ENCODE data around the gene SGSM2. TPM values are rescaled to one million over a fixed set of nuclear protein-coding genes. Genes with fewer than 3 reads are reported as not detected.

Gene SGSM2
- total and polyA plus RNA-seq, 5 donors: 31.1 to 38.6 (median 37.3) TPM

DNA sequence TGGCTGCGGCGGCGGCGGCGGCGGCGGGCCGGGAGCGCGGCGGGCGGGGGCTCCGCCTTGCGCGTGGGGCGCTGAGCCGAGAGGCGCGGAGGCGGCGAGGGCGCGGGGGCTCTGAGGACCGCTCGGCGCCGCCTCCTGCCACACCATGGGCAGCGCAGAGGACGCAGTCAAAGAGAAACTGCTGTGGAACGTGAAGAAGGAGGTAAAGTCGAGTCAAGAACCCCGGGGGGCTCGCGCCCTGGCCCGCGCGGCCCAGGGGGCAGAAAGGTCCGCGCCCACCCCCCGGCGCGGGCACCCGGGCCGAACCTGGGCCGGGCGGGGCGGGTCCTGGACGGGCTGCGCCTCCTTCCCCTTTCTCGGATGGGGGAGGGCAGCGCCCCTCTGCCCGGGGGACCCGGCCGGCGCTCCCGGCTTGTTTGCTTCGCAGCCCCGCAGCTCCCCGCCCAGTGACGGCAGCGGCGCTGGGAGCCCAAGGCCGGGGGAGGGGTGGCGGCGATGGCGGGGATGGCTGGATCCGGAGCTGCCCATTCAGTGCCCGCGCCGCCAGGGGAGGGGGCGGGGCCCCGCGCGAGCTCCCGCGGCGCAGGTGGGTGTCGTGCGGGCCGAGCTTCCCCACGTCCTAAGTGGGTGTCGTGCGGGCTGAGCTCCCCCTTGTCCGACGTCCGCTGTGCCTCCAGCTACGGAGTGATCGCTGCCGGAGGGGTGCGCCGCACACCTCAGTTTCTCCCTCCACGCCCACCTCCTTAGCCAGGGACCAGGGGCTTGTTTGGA, 428 bp downstream of the SGSM2 start:
- Histone ChIP-seq H3K27me3 (ENCODE audit: control insufficient read depth, insufficient read depth) (no peaks in the 10 kb centered on the region), H3K4me3 (ENCODE audit: low read length) (peak overlapping the region; percentile 92), H3K27ac (ENCODE audit: low read length) (peak overlapping the region; percentile 74), H3K9me3 (ENCODE audit: control insufficient read depth, low read length) (no peaks in the 10 kb centered on the region), H3K4me1 (ENCODE audit: control insufficient read depth, insufficient read depth, low read length) (peaks cover 2% of the 10 kb centered on the region)
- intact Hi-C loops (cut with DNase I): no loop called here
- peak; percentile 50 to 59 for ATAC-seq
- DNase-seq: peak; percentile 67 to 89 (median 86)
- under 1% methylated on average over 92 of the region's 92 CpGs for WGBS

DNA sequence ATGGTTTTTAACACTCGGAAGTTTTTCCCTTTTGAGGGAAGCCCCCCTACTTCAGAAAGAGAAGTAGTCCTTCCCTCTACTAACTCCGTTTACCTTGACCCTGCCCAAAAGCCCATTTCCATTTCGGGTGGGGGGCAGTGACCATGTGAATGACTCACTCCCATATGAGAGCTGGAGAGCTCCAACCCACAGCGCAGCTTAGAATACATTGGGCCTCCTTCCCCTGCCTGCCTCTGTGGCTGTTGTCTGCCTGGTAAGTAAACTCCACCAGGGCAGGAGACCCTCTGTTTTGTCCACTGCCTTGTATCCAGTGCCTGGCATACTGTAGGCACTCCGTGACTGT, 985 bp downstream of the SGSM2 start:
- H3K27me3 ChIP-seq (ENCODE audit: control insufficient read depth, insufficient read depth): no peaks in the 10 kb centered on the region
- intact Hi-C loops (cut with DNase I): no loop called here
- no peaks in the 10 kb centered on the region for H3K9me3 ChIP-seq (ENCODE audit: control insufficient read depth, low read length)
- WGBS: 22% methylated on average over 5 of the region's 5 CpGs
- ATAC-seq: no peak
- H3K4me1 ChIP-seq (ENCODE audit: control insufficient read depth, insufficient read depth, low read length): peaks cover 2% of the 10 kb centered on the region
- DNase-seq: no peak
- peak overlapping the region; percentile 16 for H3K27ac ChIP-seq (ENCODE audit: low read length)
- H3K4me3 ChIP-seq (ENCODE audit: low read length): peak overlapping the region; percentile 92

DNA sequence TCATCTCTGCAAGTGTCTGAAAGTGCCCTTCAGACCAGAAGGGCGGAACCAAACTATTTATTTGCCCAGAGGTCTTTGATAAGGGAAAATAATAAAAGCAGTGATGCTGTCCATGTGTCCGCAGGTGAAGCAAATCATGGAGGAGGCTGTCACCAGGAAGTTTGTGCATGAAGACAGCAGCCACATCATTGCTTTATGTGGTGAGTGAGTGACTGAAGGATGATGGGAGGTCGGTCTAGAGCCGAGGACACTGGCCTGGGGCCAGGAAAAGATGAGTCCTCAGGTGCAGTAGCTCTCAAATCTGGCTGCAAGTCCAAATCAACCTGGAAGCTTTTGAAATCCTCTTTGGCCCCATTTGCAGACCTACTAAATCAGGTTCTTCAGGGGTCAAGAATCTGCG, 6.1 kb downstream of the SGSM2 start:
- WGBS: 66% methylated on average over 5 of the region's 5 CpGs
- Histone ChIP-seq H3K9me3 (ENCODE audit: control insufficient read depth, low read length) (no peaks in the 10 kb centered on the region), H3K4me1 (ENCODE audit: control insufficient read depth, insufficient read depth, low read length) (peaks cover 2% of the 10 kb centered on the region), H3K4me3 (ENCODE audit: low read length) (no peak overlapping the region), H3K27me3 (ENCODE audit: control insufficient read depth, insufficient read depth) (no peaks in the 10 kb centered on the region), H3K27ac (ENCODE audit: low read length) (no peak overlapping the region)
- ATAC-seq (no peak), DNase-seq (no peak)
- intact Hi-C loops (cut with DNase I): no loop called here

DNA sequence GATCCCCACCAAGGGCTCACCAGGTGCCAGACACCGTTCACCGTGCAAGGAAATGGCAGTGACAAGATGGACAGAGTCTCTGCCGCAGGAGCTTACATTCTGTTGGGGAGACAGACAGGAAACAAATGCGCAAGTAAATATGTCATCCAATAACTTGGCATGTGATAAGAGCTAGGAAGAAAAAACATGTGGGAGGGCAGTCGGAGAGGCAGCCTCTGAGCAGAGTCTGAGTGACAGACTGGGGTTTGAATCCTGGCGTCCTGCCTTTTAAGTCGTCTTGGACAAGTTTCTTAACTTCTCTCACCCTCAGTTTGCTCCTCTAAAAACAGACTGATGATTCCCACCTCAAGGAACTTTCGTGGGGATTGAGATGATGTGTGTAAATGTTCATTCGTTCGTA, 7.2 kb downstream of the SGSM2 start:
- 49% methylated on average over 10 of the region's 10 CpGs for WGBS
- DNase-seq: no peak
- Histone ChIP-seq H3K9me3 (ENCODE audit: control insufficient read depth, low read length) (no peaks in the 10 kb centered on the region), H3K4me1 (ENCODE audit: control insufficient read depth, insufficient read depth, low read length) (peaks cover 3% of the 10 kb centered on the region), H3K4me3 (ENCODE audit: low read length) (no peak overlapping the region), H3K27ac (ENCODE audit: low read length) (no peak overlapping the region), H3K27me3 (ENCODE audit: control insufficient read depth, insufficient read depth) (no peaks in the 10 kb centered on the region)
- ATAC-seq: no peak
- intact Hi-C loops (cut with DNase I): no loop called here

DNA sequence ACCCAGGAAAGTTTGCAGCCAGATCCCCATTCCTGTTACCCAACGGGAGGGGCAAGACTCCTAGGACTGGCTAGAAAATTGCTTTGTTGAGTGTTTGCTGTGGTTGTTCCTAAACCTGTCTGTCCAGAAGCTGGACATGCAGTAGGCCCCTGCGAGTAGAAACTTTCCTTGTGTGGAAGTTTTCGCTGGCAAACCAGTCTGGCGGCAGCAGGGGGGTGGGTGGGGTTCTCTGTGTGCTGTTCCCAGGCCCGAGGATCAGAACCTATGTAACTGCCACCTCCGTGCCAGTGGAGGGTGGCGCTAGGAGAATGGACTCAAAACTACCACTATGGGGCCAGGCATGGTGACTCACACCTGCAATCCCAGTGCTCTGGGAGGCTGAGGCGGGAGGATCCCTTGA, 9.2 kb downstream of the SGSM2 start:
- no peak for ATAC-seq
- no peak overlapping the region for H3K27ac ChIP-seq (ENCODE audit: low read length)
- no peak overlapping the region for H3K4me3 ChIP-seq (ENCODE audit: low read length)
- H3K27me3 ChIP-seq (ENCODE audit: control insufficient read depth, insufficient read depth): no peaks in the 10 kb centered on the region
- H3K4me1 ChIP-seq (ENCODE audit: control insufficient read depth, insufficient read depth, low read length): peaks cover 3% of the 10 kb centered on the region
- no peak for DNase-seq
- WGBS: 93% methylated on average over 8 of the region's 8 CpGs
- intact Hi-C loops (cut with DNase I): no loop called here
- H3K9me3 ChIP-seq (ENCODE audit: control insufficient read depth, low read length): no peaks in the 10 kb centered on the region

DNA sequence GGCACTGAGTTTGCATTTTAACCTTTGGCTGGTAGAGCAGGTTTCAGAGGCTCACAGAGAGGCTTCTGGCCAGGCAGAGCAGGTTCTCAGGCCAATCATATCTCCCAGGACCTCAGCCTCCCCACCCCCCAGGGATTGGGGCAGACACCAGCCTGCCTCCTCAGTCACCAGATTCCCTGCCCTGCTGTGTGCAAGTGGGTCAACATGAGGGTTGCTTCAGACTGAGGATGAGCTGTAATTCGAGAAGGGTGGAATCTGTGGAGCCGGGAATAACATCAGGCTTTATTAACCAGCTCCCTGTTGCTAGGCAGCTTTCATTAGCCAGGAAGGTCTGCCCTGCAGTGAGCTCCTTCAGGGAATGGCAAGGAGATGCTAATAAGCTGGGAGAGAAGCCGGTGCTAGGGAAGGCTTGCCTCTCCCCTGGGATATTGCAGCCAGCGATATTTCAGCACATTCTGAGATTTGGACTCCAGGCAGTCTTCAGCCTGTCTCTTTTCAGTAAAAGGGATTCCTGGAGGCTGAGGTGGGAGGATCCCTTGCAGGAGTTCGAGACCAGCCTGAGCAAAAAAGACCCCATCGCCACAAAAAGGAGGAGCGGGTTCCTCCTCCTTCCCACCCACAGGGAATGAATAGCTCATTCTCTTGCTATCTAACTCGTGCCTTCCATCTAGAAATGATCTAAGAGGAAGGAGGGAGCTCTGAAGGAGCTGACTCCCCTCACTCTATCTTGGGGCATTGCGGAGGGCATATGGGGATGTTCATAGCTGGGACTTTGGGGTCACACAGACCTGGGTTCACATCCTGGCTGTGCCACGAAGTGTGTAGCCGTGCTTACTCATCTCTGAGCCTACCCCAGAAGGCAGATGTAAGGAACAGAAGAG, 10.7 kb downstream of the SGSM2 start:
- no peak overlapping the region for H3K4me3 ChIP-seq (ENCODE audit: low read length)
- ATAC-seq (peak; percentile 51 to 79), DNase-seq (peak in 1 of 3 donors; percentile 65)
- peak overlapping the region; percentile 12 for H3K27ac ChIP-seq (ENCODE audit: low read length)
- H3K9me3 ChIP-seq (ENCODE audit: control insufficient read depth, low read length): no peaks in the 10 kb centered on the region
- intact Hi-C loops (cut with DNase I): no loop called here
- peaks cover 3% of the 10 kb centered on the region for H3K4me1 ChIP-seq (ENCODE audit: control insufficient read depth, insufficient read depth, low read length)
- WGBS: 63% methylated on average over 11 of the region's 11 CpGs
- H3K27me3 ChIP-seq (ENCODE audit: control insufficient read depth, insufficient read depth): no peaks in the 10 kb centered on the region

DNA sequence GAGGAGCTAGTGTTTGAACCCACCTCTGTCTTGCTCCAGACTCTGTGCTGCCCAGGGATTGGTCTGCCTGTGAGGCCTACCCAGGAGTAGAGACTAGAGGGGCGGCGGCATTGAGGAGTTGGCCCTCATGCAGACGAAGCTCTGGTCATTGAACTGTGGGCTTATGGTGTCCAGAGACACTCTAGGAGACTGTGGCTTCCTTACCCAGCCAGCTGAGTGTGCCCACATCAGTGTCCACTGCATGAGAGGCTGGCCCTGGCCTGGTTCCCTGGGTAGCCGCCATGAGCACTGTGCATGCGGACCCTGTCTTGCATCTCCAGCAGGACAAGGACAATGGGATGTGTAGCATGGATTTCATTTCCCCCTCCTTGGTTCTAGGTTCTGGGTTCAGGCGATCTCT, 14.0 kb downstream of the SGSM2 start:
- peak in 1 of 3 donors; percentile 8 for DNase-seq

DNA sequence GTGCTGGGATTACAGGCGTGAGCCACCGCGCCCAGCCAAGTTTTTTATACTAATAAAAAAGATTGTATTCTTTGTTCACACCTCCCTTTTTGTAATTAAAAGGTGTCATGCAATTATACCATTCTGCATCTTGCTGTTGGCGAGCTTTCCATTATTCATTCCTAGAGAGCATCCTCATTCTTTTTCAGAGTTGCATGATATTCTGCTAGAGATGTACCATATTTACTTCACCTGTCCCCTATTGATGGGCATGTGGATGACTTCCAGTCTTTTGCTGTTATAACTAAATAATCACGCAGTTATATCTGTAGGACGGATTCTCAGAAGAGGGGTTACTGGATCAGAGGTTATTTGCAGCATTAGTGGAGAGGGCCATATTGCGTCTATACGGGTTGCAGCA, 17.0 kb downstream of the SGSM2 start:
- H3K4me3 ChIP-seq (ENCODE audit: low read length): no peak overlapping the region
- H3K27me3 ChIP-seq (ENCODE audit: control insufficient read depth, insufficient read depth): no peaks in the 10 kb centered on the region
- H3K27ac ChIP-seq (ENCODE audit: low read length): no peak overlapping the region
- intact Hi-C loops (cut with DNase I): no loop called here
- H3K4me1 ChIP-seq (ENCODE audit: control insufficient read depth, insufficient read depth, low read length): no peaks in the 10 kb centered on the region
- H3K9me3 ChIP-seq (ENCODE audit: control insufficient read depth, low read length): no peaks in the 10 kb centered on the region
- WGBS: 85% methylated on average over 8 of the region's 8 CpGs
- DNase-seq (no peak), ATAC-seq (no peak)

More for the DNA sequence above, 14.0 kb downstream of the SGSM2 start:
- Histone ChIP-seq H3K9me3 (ENCODE audit: control insufficient read depth, low read length) (no peaks in the 10 kb centered on the region), H3K4me3 (ENCODE audit: low read length) (no peak overlapping the region), H3K27ac (ENCODE audit: low read length) (no peak overlapping the region), H3K4me1 (ENCODE audit: control insufficient read depth, insufficient read depth, low read length) (peaks cover 3% of the 10 kb centered on the region), H3K27me3 (ENCODE audit: control insufficient read depth, insufficient read depth) (no peaks in the 10 kb centered on the region)
- intact Hi-C loops (cut with DNase I): no loop called here
- 93% methylated on average over 6 of the region's 6 CpGs for WGBS
- no peak for ATAC-seq

DNA sequence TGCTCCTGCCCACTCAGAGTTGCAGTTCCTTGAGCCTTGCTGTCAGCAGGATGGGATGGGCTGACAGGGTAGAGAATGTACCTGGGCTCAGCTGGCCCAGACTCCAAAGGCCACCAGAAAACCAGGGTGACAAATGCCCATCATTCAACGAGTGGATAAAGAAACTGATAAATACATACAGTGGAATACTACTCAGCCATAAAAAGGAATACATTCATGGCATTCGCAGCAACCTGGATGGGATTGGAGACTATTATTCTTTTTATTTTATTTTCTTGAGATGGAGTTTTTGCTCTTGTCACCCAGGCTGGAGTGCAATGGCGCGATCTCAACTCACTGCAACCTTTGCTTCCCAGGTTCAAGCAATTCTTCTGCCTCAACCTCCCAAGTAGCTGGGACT, 19.9 kb downstream of the SGSM2 start:
- Histone ChIP-seq H3K4me3 (ENCODE audit: low read length) (no peak overlapping the region), H3K4me1 (ENCODE audit: control insufficient read depth, insufficient read depth, low read length) (no peaks in the 10 kb centered on the region), H3K9me3 (ENCODE audit: control insufficient read depth, low read length) (no peaks in the 10 kb centered on the region), H3K27me3 (ENCODE audit: control insufficient read depth, insufficient read depth) (no peaks in the 10 kb centered on the region), H3K27ac (ENCODE audit: low read length) (no peak overlapping the region)
- DNase-seq (peak in 1 of 3 donors; percentile 1), ATAC-seq (no peak)
- intact Hi-C loops (cut with DNase I): no loop called here
- WGBS: 95% methylated on average over 4 of the region's 4 CpGs

DNA sequence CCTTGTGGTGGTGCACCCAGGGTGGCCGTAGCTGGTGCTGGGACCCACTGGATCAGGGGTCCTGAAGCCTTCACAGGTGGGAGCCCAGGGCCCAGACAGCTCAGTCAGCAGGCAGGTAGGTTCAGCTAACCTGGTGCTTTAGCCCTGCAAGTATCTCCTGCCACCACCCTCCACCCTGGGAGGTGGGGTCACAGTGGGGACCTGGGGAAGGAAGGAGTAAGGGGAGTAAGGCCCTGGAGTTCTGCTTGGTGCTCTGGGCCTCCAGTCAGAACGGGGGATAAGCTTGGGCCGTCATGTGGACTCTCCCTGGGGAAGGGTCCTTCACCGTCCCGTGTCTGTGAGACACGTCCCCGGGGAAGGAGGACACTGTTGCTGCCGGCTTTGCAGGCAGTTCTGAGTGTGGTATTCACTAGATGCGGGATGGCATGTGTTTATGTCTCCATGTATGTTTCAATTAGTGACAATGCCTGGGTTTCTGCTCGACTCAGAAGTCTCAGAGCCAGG, 20.7 kb downstream of the SGSM2 start:
- ATAC-seq (peak in 1 of 2 donors; percentile 8), DNase-seq (peak in 1 of 3 donors; percentile 0)
- H3K4me1 ChIP-seq (ENCODE audit: control insufficient read depth, insufficient read depth, low read length): no peaks in the 10 kb centered on the region
- H3K9me3 ChIP-seq (ENCODE audit: control insufficient read depth, low read length): no peaks in the 10 kb centered on the region
- no peak overlapping the region for H3K4me3 ChIP-seq (ENCODE audit: low read length)
- WGBS: 92% methylated on average over 10 of the region's 10 CpGs
- H3K27ac ChIP-seq (ENCODE audit: low read length): no peak overlapping the region
- intact Hi-C loops (cut with DNase I): no loop called here
- H3K27me3 ChIP-seq (ENCODE audit: control insufficient read depth, insufficient read depth): no peaks in the 10 kb centered on the region

All from right cardiac atrium (tissue), 5 donors.